GM13977 (cell line): ENCODE results near the gene OSBP2.

Source experiments
- DNase-seq: peaks from one replicate; pipeline ENCODE4 v3.0.0; 2012; ENCODE audit warnings: low spot score
- in situ Hi-C: fragments of 300-500 bp; cut with MboI; formaldehyde crosslinking; loops from one replicate; pipeline ENCODE4 v1.12.0; 2022; ENCODE audit warnings: low sequenced_read_pairs, low pct_unique_long_range_greater_than_20kb, mixed read lengths, inconsistent platforms; ENCODE audit not compliant: unreplicated experiment
- TF ChIP-seq, protein P1 (sequence below): IDR thresholded peaks from 2 replicates; pipeline ENCODE4 v1.5.1; 2012; ENCODE audit warnings: mild to moderate bottlenecking, control low read depth; ENCODE audit not compliant: insufficient read depth; ENCODE audit errors: extremely low read depth, missing control alignments

The OSBP2 gene

DNA sequence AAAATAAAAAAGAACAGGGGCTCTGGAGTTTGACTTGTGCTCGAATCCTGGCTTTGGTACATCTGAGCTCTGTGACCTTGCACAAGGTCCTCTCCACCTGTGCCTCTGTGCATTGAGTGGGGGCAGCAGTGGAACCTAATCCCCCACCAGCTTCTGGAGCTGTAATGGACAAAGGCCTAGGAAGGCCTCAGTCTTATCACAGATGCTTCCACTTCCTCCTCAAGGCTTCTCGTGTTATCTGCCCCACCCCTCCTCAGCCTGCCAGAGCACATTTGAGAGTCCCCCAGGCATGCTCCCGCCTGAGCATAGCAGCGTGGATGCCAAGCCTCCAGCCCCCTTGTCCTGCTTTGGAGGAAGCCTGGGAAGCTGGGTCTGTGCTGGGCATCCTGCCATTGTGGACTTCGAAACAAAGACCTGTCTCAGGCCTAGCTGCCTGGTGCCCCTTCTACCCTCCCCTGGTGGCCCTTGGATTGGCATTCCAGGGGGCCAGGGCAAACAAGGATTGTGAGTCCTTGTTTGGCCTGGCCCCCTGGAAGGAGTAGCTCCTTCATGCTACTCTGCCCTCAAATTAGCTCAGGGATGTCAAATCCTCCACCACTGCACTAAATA, 44.1 kb upstream of the OSBP2 start:
- no peak for DNase-seq
- in situ Hi-C loops = no loop called here
- TF ChIP-seq, protein P1, sequence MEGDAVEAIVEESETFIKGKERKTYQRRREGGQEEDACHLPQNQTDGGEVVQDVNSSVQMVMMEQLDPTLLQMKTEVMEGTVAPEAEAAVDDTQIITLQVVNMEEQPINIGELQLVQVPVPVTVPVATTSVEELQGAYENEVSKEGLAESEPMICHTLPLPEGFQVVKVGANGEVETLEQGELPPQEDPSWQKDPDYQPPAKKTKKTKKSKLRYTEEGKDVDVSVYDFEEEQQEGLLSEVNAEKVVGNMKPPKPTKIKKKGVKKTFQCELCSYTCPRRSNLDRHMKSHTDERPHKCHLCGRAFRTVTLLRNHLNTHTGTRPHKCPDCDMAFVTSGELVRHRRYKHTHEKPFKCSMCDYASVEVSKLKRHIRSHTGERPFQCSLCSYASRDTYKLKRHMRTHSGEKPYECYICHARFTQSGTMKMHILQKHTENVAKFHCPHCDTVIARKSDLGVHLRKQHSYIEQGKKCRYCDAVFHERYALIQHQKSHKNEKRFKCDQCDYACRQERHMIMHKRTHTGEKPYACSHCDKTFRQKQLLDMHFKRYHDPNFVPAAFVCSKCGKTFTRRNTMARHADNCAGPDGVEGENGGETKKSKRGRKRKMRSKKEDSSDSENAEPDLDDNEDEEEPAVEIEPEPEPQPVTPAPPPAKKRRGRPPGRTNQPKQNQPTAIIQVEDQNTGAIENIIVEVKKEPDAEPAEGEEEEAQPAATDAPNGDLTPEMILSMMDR = no peak

DNA sequence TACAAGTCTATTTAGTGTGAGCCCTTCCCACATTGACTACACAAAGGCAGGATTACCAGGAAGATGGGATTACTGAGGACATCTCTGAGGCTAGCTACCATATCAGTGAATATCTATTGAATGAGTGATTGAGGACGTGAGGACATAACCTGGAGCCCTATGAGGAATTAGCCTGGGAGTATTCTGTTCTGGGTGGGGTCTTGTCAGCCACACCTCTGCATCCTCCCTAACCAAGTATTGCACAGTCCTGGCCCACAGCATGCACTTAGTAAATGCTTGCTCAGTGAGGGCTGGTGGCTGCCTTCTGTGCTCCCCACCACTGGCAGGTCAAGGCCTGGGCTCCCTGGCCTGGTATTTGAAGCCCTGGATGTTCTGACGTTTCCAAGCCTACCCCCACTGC, 41.8 kb upstream of the OSBP2 start:
- in situ Hi-C loops = no loop called here

DNA sequence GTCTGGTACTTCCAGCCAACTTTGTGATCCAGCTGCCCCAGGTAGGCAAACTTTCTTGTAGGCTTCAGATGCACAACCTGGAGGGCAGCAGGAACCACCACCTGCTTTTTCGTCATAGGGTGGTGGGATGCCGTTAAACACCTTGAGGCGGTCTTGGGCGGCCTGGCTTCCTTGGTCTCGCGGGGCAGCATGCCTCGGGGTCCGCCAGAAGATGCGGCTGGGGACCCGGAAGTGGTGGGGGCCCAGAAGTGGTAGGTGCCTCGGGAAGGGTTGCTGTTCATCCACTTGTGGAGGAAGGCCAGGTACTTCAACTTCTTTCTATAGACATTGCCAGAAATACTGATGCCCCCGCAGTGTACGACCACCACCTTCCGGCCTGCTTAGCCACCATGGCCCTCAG, 40.3 kb upstream of the OSBP2 start:
- in situ Hi-C loops = no loop called here
- TF ChIP-seq, protein P1 = no peak
- DNase-seq = no peak

More for the DNA sequence above, 41.8 kb upstream of the OSBP2 start:
- no peak for DNase-seq
- TF ChIP-seq, protein P1 = no peak

DNA sequence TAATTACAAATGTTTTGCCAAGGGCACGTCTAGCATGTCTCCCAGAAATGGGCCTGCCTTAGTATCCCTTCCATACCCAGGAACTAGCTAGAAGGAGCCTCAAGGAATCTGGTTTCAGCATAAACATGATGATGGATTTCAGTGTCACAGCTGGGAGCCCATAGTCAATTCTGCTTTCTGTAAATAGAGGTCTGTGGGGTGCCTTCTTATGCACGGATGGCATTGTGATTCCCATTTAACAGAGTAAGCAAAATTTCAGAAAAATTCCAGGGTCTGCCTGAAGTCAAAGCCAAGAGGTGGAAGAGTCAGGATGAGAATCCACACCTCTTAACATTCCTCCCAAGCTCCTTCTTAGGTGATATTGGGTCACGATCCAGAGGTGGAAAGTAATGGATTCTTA, 39.1 kb upstream of the OSBP2 start:
- TF ChIP-seq, protein P1 = no peak
- no peak for DNase-seq
- in situ Hi-C loops = no loop called here

- in situ Hi-C loops = no loop called here
- no peak for DNase-seq
- TF ChIP-seq, protein P1 = no peak
These were observed 32.6 kb upstream of the OSBP2 start for GRCh38 chr22:30662040-30662439.

DNA sequence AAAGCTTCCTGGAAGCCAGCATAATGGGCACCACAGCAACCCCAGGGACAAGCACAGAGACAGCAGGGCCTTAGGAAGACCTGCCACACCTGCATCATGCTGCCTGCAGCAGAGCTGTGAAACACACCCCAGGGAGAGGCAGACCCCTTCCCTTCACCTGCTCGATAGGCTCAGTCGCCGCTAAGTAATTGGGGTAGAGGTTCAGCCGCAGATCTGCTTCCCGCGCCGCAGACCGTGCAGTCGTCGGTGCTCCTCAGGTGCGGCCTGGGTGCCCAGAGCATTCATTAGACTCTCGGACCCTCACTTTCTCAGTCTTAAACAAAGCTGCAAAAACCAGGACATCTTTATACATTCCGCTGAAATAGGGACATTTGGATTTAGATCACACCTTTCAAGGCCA, 29.9 kb upstream of the OSBP2 start:
- in situ Hi-C loops = no loop called here
- no peak for DNase-seq

More for the DNA sequence above, 29.9 kb upstream of the OSBP2 start:
- TF ChIP-seq, protein P1 = no peak
